Epithelial cell of esophagus (primary cell): ENCODE measurements around the gene PAF1.

Experiments used
- DNase-seq: peaks from one replicate; pipeline ENCODE4 v3.0.0; 2010; ENCODE audit warnings: low read depth
- H3K4me3 ChIP-seq: 2 replicates; pipeline ENCODE4 v1.5.1; 2011; ENCODE audit warnings: mild to moderate bottlenecking, low read length, control low read depth
- TF ChIP-seq, protein P1 (sequence below): IDR thresholded peaks from 2 replicates; pipeline ENCODE4 v1.5.1; 2011; ENCODE audit warnings: low read depth, mild to moderate bottlenecking, low read length, control low read depth, inconsistent platforms; ENCODE audit not compliant: insufficient read depth; ENCODE audit errors: missing control alignments

Gene PAF1

DNA sequence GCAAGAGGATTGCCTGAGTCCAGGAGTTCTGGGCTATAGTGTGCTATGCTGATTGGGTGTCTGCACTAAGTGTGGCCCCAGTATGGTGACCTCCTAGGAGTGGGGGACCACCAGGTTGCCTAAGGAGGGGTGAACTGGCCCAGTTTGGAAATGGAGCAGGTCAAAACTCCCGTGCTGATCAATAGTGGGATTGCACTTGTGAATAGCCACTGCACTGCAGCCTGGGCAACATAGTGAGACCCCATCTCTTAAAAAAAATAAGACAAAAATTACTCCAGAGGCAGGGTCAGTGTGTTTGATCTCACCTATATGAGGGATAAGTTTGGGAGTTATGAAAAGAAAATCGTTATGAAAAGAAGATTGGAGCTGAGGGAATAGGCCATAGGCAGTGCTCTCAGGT lies 21.7 kb downstream of the PAF1 start:
- no peak overlapping the region for H3K4me3 ChIP-seq
- TF ChIP-seq, protein P1, sequence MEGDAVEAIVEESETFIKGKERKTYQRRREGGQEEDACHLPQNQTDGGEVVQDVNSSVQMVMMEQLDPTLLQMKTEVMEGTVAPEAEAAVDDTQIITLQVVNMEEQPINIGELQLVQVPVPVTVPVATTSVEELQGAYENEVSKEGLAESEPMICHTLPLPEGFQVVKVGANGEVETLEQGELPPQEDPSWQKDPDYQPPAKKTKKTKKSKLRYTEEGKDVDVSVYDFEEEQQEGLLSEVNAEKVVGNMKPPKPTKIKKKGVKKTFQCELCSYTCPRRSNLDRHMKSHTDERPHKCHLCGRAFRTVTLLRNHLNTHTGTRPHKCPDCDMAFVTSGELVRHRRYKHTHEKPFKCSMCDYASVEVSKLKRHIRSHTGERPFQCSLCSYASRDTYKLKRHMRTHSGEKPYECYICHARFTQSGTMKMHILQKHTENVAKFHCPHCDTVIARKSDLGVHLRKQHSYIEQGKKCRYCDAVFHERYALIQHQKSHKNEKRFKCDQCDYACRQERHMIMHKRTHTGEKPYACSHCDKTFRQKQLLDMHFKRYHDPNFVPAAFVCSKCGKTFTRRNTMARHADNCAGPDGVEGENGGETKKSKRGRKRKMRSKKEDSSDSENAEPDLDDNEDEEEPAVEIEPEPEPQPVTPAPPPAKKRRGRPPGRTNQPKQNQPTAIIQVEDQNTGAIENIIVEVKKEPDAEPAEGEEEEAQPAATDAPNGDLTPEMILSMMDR, result no peak
- DNase-seq, result no peak

DNA sequence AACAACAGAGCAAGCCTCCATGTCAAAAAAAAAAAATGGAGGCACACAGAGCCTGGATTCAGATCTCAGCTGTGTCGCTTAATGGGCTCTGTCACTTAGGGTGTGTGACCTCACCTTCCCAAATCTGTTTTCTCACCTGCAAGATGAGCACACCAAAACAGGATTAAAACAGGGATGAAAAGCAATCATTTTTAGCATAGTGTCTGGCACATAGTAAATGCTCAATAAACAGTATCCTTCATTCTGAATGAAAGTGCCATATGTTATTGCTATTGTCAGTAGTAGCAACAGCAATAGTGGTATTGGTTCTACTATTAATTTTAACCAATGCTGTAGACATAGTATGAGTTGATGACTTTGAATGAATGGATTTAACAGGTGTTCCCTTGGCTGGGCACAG lies 25.4 kb downstream of the PAF1 start:
- DNase-seq, result no peak
- TF ChIP-seq, protein P1, result no peak
- no peak overlapping the region for H3K4me3 ChIP-seq

DNA sequence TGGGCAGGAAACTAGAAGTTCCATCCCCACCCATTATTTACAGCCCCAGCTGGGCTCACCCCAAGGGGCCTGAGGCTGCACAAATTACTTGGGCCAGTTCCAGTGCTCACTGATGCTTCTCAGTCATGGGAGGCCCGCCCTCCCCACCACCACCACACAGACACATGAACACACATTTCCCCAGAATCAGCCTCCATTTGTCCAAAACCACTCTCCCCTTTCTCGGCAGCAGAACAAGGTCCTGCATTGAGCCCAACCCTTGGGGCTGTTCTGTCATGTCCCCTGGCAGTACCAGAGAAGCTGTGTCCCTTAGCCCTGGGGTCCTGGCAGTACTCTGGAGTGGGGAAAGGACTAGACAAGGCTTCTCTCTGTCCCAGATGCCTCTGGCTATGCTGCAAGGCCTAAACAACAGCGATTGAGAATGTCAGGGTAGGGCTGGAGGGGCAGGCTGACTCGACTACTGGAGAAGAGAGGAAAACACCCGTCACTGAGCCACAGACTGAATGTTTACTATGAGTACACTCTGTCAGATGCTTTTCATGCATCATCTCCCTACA lies 26.9 kb downstream of the PAF1 start:
- H3K4me3 ChIP-seq, result no peak overlapping the region
- TF ChIP-seq, protein P1, result no peak
- DNase-seq, result no peak

DNA sequence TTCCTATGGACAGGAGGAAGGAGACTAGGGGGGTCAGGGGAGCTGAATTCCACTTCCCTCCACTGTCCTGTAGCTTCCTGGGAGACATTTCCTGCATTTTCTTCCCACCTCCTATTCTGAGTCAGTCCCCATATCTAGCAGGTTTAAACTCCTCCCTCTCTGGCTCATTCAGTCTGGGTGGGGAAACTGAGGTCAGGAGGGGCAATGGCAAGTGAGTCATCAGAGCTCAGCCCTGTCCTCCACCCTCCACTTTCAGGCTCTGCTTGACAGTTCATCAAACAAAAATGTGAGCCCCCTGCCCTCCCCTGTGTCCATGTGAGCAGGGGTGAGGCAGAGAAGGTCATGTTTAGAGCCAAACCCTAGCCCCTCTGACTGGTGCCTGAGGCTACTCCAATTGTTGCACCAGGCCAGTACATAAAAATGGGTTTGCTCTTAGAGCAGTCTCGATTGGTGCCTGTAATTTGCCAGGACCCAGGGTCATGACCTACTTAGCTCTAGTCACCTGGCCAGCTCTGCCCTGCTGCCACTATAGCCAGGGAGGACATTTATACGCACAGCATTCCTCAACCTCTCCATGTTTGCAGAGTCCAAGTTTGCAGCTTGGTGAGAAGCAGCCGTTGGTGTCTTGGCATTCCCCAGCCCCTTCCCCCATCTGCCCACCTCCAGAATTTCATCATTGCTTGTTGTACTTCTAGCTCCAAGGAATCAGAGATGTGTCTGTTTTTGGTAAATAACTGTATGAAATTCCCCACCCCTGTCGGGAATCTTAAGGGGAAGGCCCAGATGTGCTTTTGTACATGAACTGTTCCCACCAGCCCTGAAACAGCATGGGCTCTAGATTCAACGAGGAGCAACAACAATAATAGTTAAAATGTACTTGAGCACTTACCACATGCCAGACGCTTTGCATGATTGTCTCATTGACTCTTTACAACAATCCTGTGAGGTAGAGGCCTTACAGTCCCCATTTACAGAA lies 27.9 kb downstream of the PAF1 start:
- DNase-seq, result peak; percentile 73
- H3K4me3 ChIP-seq, result no peak overlapping the region
- TF ChIP-seq, protein P1, result no peak

DNA sequence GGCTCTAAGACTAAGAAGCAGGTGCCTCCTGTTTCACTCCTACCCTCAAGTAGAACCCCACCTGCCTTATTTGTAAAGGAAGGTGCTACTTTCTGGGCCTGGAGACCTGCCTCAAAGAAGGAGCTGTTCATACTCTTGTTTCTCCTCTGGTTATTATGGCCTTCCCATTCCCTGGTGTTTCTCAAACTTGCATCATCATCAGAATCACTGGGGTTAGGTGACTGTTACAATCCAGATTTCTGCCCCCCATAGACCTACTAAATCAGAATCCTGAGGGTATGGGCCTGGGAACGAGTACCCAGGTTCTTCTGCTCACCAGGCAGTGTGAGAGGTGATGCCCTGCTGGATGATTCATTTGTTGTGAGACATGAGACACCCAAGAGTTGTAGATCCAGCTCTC lies 30.3 kb downstream of the PAF1 start:
- no peak for DNase-seq
- TF ChIP-seq, protein P1, result no peak
- no peak overlapping the region for H3K4me3 ChIP-seq

DNA sequence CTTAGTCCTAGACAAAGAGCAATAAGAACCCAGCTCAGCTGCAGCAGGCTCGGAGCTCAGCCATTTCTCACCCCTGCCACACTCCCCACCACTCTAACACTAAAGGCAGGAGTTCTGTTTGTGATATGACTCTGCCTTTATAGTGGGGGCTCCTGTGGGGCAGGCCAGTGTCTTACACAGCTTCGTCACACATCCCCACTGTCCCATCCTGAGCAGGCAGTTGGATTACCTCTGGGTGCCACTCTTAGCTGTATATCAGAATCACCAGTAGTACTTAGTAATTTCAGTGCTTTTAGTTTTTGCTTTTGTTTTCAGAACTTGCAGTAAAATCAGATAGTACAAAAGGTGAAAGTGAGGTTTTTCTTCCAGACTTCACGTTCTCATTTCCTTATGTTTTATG lies 31.9 kb downstream of the PAF1 start:
- TF ChIP-seq, protein P1, result no peak
- no peak for DNase-seq
- no peak overlapping the region for H3K4me3 ChIP-seq
